CD4-positive, alpha-beta memory T cell (primary cell): ENCODE results near the gene CAVIN3. TPM values are rescaled to one million over a fixed set of nuclear protein-coding genes. Genes with fewer than 3 reads are reported as not detected.
A peak's percentile ranks its signal among the peaks of the same experiment; 100 is the strongest.

Source experiments
- CTCF ChIA-PET: fragments of 350-600 bp; sonication (Branson Sonifier 250); formaldehyde crosslinking; loops from one replicate; lab custom pipeline; 2021; ENCODE audit warnings: inconsistent platforms; ENCODE audit not compliant: partially characterized antibody; lab: Charles Lee
- POLR2A ChIA-PET: fragments of 350-600 bp; sonication (Branson Sonifier 250); formaldehyde crosslinking; loops from one replicate; lab custom pipeline; 2021; ENCODE audit not compliant: partially characterized antibody; lab: Charles Lee
- DNase-seq, 5 donors: peaks; one replicate each; pipeline versions ENCODE4 v3.0.0 to v3.0.0-alpha.2; 2020 to 2022; ENCODE audit warnings: mixed read lengths in 1 of 5
- H3K27ac ChIP-seq: one replicate; pipeline ENCODE4 v1.7.0; 2013; ENCODE audit warnings: low read depth, low read length
- H3K27me3 ChIP-seq: 2 replicates; pipeline ENCODE4 v1.7.0; 2013; ENCODE audit warnings: mild to moderate bottlenecking, low read length, moderate library complexity; ENCODE audit not compliant: insufficient read depth
- H3K36me3 ChIP-seq: 2 replicates; pipeline ENCODE4 v1.7.0; 2013; ENCODE audit warnings: mild to moderate bottlenecking, low read length, moderate library complexity; ENCODE audit not compliant: insufficient read depth
- H3K4me1 ChIP-seq: 2 replicates; pipeline ENCODE4 v1.7.0; 2013; ENCODE audit warnings: mild to moderate bottlenecking, low read length, moderate library complexity; ENCODE audit not compliant: insufficient read depth
- H3K4me3 ChIP-seq, 2 donors: one replicate each; pipeline ENCODE4 v1.7.0; 2013; ENCODE audit warnings: low read length in 2 of 2, mild to moderate bottlenecking in 1 of 2
- H3K9me3 ChIP-seq, 2 donors: one replicate each; pipeline ENCODE4 v1.7.0; 2013; ENCODE audit warnings: low read length in 2 of 2, control low read depth in 1 of 2; ENCODE audit not compliant: control insufficient read depth in 1 of 2
- H3K27ac Mint-ChIP-seq, 7 donors: one replicate each; pipeline ENCODE4 v1.8.0; 2020 to 2021; ENCODE audit warnings: mixed read lengths in 7 of 7, mild to moderate bottlenecking in 6 of 7, inconsistent platforms in 3 of 7, moderate library complexity in 3 of 7
- H3K27me3 Mint-ChIP-seq, 2 donors: one replicate each; pipeline ENCODE4 v1.8.0; 2020 to 2021; ENCODE audit warnings: mixed read lengths in 2 of 2
- H3K36me3 Mint-ChIP-seq, 2 donors: one replicate each; pipeline ENCODE4 v1.8.0; 2020 to 2021; ENCODE audit warnings: mixed read lengths in 2 of 2, inconsistent platforms in 1 of 2, mild to moderate bottlenecking in 1 of 2
- H3K4me1 Mint-ChIP-seq, 4 donors: one replicate each; pipeline ENCODE4 v1.8.0; 2020 to 2021; ENCODE audit warnings: mixed read lengths in 4 of 4, mild to moderate bottlenecking in 1 of 4
- H3K4me3 Mint-ChIP-seq, 8 donors: one replicate each; pipeline ENCODE4 v1.8.0; 2020 to 2021; ENCODE audit warnings: mixed read lengths in 8 of 8, mild to moderate bottlenecking in 7 of 8, moderate library complexity in 6 of 8, inconsistent platforms in 3 of 8
- H3K9me3 Mint-ChIP-seq, 8 donors: one replicate each; pipeline ENCODE4 v1.8.0; 2020 to 2021; ENCODE audit warnings: mixed read lengths in 8 of 8, mild to moderate bottlenecking in 5 of 8, inconsistent platforms in 3 of 8, moderate library complexity in 1 of 8
- intact Hi-C: fragments of 100-400 bp; cut with micrococcal nuclease; formaldehyde crosslinking; loops from one replicate; pipeline ENCODE4 v1.15.1; 2023
- polyA plus RNA-seq, 2 donors: library from polyadenylated mRNA; unstranded; fragments of 300-500 nt; fragmentation: Illumina TruSeq; gene quantifications; one replicate each; pipeline ENCODE4 v1.2.3, GENCODE V29; 2021
- total RNA-seq, 2 experiments: library from RNA; stranded (reverse); gene quantifications; one replicate each; pipeline ENCODE4 v1.2.3, GENCODE V29; 2021

The CAVIN3 gene
- total and polyA plus RNA-seq, 4 experiments from 2014 or later: 0.36 to 0.70 TPM; not detected in 2

DNA sequence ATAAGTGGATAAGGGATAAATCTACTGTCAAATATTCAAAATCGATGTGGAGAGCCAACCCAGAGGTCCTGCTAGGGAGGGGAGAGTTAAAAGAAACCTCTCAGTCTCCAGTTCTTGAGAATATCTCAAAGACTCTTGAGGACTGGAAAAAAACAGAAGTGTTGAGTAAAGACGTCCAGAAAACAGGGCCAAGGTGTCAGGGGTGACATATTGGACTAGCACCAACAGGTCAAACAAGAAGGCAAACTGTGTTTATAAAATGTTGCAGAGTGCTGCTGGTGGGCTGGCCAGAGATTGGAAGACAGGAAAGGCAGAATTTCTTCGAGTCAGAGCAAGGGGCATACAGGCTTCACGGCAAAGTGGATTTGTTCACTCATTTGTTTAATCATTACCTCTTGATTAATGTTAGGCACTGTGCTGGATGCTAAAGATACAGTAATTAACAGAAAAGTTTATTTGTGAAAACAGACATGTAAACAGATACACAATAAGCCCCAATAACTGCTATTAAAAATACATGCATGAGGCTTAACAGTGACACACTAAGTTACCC, 36.3 kb upstream of the CAVIN3 start:
- Histone ChIP-seq H3K27ac (no peak overlapping the region), H3K9me3 (no peaks in the 10 kb centered on the region), H3K4me3 (no peak overlapping the region), H3K27me3 (no peaks in the 10 kb centered on the region), H3K36me3 (no peaks in the 10 kb centered on the region), H3K4me1 (no peaks in the 10 kb centered on the region)
- Mint-ChIP-seq H3K27ac (peak overlapping the region in 2 of 7 donors; percentile 24 to 75), H3K4me1 (peaks cover 0 to 4% (median 1%) of the 10 kb centered on the region in 4 donors), H3K27me3 (peaks cover 0 to 3% of the 10 kb centered on the region in 2 donors), H3K4me3 (no peak overlapping the region), H3K9me3 (no peaks in the 10 kb centered on the region), H3K36me3 (no peaks in the 10 kb centered on the region)
- POLR2A ChIA-PET: no interaction called here
- intact Hi-C loops: no loop called here
- no peak for DNase-seq
- CTCF ChIA-PET: interaction anchor here (0.6 to 1.0 kb wide), 3 partner anchors 105 to 134 kb away, joined by 3 to 5 read pairs (median 4); no protein-coding TSS in a partner anchor

DNA sequence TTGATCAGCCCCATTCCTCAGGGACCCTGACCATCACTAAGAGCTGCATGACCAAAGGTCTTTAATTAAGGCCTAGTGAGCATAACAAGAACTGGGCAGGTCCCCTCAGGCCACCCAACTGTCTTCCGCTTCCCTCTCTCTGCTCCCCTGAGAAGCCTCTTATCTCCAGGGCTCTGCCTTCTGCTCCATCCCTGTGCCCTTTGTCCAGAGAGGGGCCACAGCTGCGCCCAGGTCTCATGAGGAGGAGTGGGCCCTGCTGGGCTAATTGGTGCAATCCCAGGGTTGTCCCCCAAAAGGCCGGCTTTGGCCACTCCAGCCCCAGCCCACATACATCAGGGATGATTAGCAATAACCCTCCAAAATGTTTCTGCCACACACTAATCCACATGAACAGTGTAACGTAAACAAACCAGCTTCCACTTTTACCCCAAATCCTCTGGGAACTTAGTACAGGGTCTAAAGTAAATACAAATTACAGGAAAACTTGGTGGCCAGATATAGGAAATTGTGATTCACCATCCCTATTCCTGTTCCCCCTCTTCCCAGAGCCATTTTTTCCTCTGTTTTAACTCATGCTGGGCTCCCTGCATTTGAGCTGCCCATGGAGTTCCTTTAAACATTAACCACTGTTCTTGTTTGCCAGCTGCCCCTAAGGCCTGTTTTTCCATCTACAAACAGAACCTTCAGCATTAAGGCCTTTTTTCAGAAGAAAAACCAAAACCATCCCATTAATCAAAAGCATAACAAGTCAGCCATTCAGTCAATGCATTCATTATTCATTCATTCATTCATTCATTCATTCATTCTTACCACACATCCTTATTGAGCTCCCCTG, 34.6 kb upstream of the CAVIN3 start:
- Mint-ChIP-seq H3K27ac (peak overlapping the region in 1 of 7 donors; percentile 24), H3K4me3 (no peak overlapping the region), H3K9me3 (no peaks in the 10 kb centered on the region), H3K27me3 (peaks cover 0 to 3% of the 10 kb centered on the region in 2 donors), H3K4me1 (peaks cover 0 to 4% (median 1%) of the 10 kb centered on the region in 4 donors), H3K36me3 (no peaks in the 10 kb centered on the region)
- intact Hi-C loops: no loop called here
- H3K27me3 ChIP-seq: no peaks in the 10 kb centered on the region
- ChIA-PET POLR2A (no interaction called here), CTCF (interaction anchor here (0.7 to 5.4 kb wide), 18 partner anchors 8 to 1718 kb away, joined by 3 to 60 read pairs (median 6); partner anchors contain the start of genes CCKBR and OR51D1)
- no peaks in the 10 kb centered on the region for H3K36me3 ChIP-seq
- H3K4me3 ChIP-seq: no peak overlapping the region
- H3K9me3 ChIP-seq: no peaks in the 10 kb centered on the region
- H3K27ac ChIP-seq: no peak overlapping the region
- DNase-seq: no peak
- no peaks in the 10 kb centered on the region for H3K4me1 ChIP-seq

DNA sequence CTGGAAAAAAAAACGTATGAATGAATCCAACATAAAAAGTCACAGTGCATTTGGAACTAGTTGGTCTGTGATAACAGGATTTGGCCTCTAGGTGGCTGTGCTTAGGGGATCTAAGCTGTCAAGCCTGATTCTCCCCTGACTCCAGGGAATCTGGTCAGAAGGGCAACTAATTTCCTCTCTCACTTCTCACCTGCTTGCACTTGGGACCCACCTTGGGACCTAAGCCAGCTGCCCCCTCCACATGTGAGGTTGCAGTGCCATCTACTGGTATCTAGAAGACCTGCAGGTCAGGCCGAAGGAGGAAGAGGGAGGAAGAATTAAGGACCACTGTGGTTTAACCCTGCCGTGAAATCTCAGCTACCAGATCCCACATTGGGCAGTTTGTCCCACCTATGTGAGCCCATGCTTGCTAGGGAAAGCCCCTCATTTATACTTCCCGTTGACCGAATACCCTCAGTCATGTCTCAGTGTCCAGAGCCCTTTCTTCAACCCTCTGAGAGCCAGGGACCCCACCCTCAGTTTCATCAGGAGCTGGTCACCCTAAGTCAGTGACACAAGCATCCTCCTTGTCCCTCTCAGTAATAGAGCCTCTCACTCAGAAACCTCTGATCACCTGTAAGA, 33.2 kb upstream of the CAVIN3 start:
- DNase-seq: peak; percentile 46 to 63 (median 52)
- peaks cover 0 to 3% of the 10 kb centered on the region in 2 donors for H3K27me3 Mint-ChIP-seq
- POLR2A ChIA-PET: no interaction called here
- Histone ChIP-seq H3K9me3 (no peaks in the 10 kb centered on the region), H3K36me3 (no peaks in the 10 kb centered on the region), H3K4me3 (no peak overlapping the region), H3K4me1 (no peaks in the 10 kb centered on the region), H3K27ac (no peak overlapping the region), H3K27me3 (no peaks in the 10 kb centered on the region)
- no peaks in the 10 kb centered on the region for H3K36me3 Mint-ChIP-seq
- intact Hi-C loops: loop anchor here (1.0 kb wide), 2 partner anchors 102 to 330 kb away; no protein-coding TSS in a partner anchor
- H3K27ac Mint-ChIP-seq: peak overlapping the region in 2 of 7 donors; percentile 2 to 74
- H3K4me3 Mint-ChIP-seq: no peak overlapping the region
- CTCF ChIA-PET: interaction anchor here (0.7 to 5.4 kb wide), 26 partner anchors 9 to 1716 kb away, joined by 3 to 60 read pairs (median 4); partner anchors contain the start of gene OR51D1
- H3K9me3 Mint-ChIP-seq: no peaks in the 10 kb centered on the region
- H3K4me1 Mint-ChIP-seq: peaks cover 0 to 4% (median 1%) of the 10 kb centered on the region in 4 donors

DNA sequence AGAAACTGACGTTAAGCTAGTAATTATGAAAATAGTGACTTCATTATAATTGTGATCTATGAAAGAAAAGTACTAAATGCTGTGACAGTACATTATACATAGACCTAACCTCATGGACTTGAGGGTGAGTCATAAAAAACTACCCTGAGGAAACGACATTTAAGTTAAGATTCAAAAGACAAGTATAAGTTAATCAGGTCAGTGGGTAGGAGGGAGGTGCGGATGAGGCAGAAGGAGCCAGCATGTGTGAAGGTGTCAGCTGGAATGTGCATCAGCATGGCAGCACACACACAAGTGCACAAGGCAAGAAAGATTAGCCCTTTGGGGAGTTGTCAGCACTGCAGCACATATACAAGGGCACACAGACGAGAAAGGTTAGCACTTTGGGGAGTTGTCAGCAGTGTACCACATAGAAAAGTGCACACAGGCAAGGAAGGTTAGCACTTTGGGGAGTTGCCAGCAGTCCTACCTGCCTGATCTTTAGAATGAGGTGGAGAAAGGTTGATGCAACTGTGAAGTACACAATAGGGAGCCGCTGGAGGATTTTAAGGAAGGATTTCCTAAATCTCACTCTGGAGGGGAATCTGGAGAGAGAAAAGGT, 31.6 kb upstream of the CAVIN3 start:
- POLR2A ChIA-PET: no interaction called here
- no peaks in the 10 kb centered on the region for H3K27me3 ChIP-seq

DNA sequence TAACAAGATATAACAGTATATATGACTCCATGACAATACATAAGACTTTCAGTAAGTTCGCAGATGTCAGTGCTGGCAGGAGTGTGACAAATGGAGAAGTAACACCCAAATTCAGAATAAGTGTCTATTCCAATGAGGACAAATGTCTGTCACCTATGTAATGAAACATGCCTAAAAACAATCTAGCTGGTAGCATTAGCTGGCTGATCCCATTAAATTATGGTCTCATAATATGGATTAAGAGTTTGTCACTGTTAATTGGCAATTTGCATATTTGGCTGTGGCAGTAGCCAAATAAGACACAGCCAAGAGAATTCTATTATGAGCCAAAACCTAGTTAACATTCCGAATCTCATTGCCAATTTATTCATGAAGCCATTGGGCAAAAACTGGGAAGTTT, 30.2 kb upstream of the CAVIN3 start:
- H3K9me3 Mint-ChIP-seq: no peaks in the 10 kb centered on the region
- Histone ChIP-seq H3K9me3 (no peaks in the 10 kb centered on the region), H3K27ac (no peak overlapping the region), H3K4me1 (no peaks in the 10 kb centered on the region), H3K36me3 (no peaks in the 10 kb centered on the region), H3K27me3 (no peaks in the 10 kb centered on the region), H3K4me3 (no peak overlapping the region)
- H3K4me3 Mint-ChIP-seq: no peak overlapping the region
- POLR2A ChIA-PET: no interaction called here
- no peaks in the 10 kb centered on the region for H3K36me3 Mint-ChIP-seq
- intact Hi-C loops: no loop called here
- CTCF ChIA-PET: interaction anchor here (1.1 to 5.4 kb wide), 7 partner anchors 8 to 327 kb away, joined by 3 to 60 read pairs (median 9); no protein-coding TSS in a partner anchor
- H3K27me3 Mint-ChIP-seq: peaks cover 4 to 5% of the 10 kb centered on the region in 2 donors
- no peak overlapping the region for H3K27ac Mint-ChIP-seq
- no peak for DNase-seq
- H3K4me1 Mint-ChIP-seq: peaks cover 0 to 3% (median 1%) of the 10 kb centered on the region in 4 donors

More for the DNA sequence above, 31.6 kb upstream of the CAVIN3 start:
- Histone ChIP-seq H3K4me3 (no peak overlapping the region), H3K27ac (no peak overlapping the region), H3K4me1 (no peaks in the 10 kb centered on the region), H3K9me3 (no peaks in the 10 kb centered on the region), H3K36me3 (no peaks in the 10 kb centered on the region)
- Mint-ChIP-seq H3K27ac (peak overlapping the region in 1 of 7 donors; percentile 2), H3K27me3 (peaks cover 1 to 5% of the 10 kb centered on the region in 2 donors), H3K4me1 (peaks cover 0 to 3% (median 1%) of the 10 kb centered on the region in 4 donors), H3K4me3 (no peak overlapping the region), H3K9me3 (no peaks in the 10 kb centered on the region), H3K36me3 (no peaks in the 10 kb centered on the region)
- CTCF ChIA-PET: interaction anchor here (0.7 to 5.4 kb wide), 12 partner anchors 9 to 328 kb away, joined by 3 to 60 read pairs (median 4); no protein-coding TSS in a partner anchor
- intact Hi-C loops: no loop called here
- no peak for DNase-seq

DNA sequence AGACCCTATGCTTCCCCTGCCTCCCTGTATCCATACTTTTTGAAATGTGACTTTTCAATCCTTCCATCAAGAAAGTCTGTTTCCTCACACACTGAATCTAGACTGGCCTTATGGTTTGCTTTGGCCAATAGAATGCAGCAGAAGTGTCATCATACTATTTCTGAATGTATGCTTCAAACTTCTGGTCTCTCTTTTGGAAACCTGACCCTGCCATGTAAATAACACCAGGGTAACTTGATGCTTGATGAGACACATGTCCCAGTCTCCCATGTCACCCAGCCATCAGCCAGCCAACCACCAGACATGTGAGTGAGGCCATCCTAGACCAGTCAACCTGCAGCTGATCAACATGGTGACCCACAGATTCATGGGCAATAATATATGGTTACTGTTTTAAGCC, 29.7 kb upstream of the CAVIN3 start:
- Histone ChIP-seq H3K27me3 (no peaks in the 10 kb centered on the region), H3K36me3 (no peaks in the 10 kb centered on the region), H3K4me3 (no peak overlapping the region), H3K4me1 (no peaks in the 10 kb centered on the region), H3K27ac (no peak overlapping the region), H3K9me3 (no peaks in the 10 kb centered on the region)
- Mint-ChIP-seq H3K4me1 (peaks cover 0 to 3% (median 1%) of the 10 kb centered on the region in 4 donors), H3K27me3 (peaks cover 4 to 5% of the 10 kb centered on the region in 2 donors), H3K36me3 (no peaks in the 10 kb centered on the region), H3K9me3 (no peaks in the 10 kb centered on the region), H3K27ac (no peak overlapping the region), H3K4me3 (no peak overlapping the region)
- POLR2A ChIA-PET: no interaction called here
- intact Hi-C loops: no loop called here
- no peak for DNase-seq
- CTCF ChIA-PET: interaction anchor here (2.3 to 5.4 kb wide), 3 partner anchors 13 to 99 kb away, joined by 8 to 60 read pairs (median 19); no protein-coding TSS in a partner anchor
